Right atrium auricular region (tissue), 2 donors: Measurements from ENCODE around the gene ZC3H12C. TPM values are rescaled to one million over a fixed set of nuclear protein-coding genes. Genes with fewer than 3 reads are reported as not detected.
"Not testable (repeated sequence)": the region's sequence is repeated elsewhere in the genome, so short reads cannot be mapped to it uniquely, and the experiment has no call there.

Experiments used
- DNase-seq: peaks from one replicate; pipeline ENCODE4 v3.0.0-alpha.2; 2019; ENCODE audit warnings: low spot score
- H3K27ac ChIP-seq, 2 donors: fragments of 200-600 bp; sonication (generic); 1 replicate in 1 of 2; 2 replicates in 1 of 2; pipeline ENCODE4 v1.5.1; 2016 to 2019
- H3K27me3 ChIP-seq, 2 donors: fragments of 200-600 bp; sonication (generic); one replicate each; pipeline versions ENCODE4 v1.5.1 to v1.6.0; 2017 to 2019
- H3K36me3 ChIP-seq: fragments of 200-600 bp; sonication (generic); one replicate; pipeline ENCODE4 v1.5.1; 2016
- H3K4me1 ChIP-seq, 2 donors: fragments of 200-600 bp; sonication (generic); one replicate each; pipeline versions ENCODE4 v1.5.1 to v1.6.0; 2017 to 2019
- H3K4me3 ChIP-seq, 2 donors: fragments of 200-600 bp; sonication (generic); 1 replicate in 1 of 2; 2 replicates in 1 of 2; pipeline ENCODE4 v1.5.1; 2017 to 2019; ENCODE audit warnings: mild to moderate bottlenecking in 1 of 2, moderate library complexity in 1 of 2
- H3K9me3 ChIP-seq, 2 donors: fragments of 200-600 bp; sonication (generic); one replicate each; pipeline ENCODE4 v1.5.1; 2019
- CTCF ChIP-seq, 2 donors: fragments of 200-600 bp; sonication (generic); IDR thresholded peaks; one replicate each; pipeline ENCODE4 v1.5.1; 2019; ENCODE audit warnings: antibody characterized with exemption in 2 of 2
- total RNA-seq, 2 donors: library from RNA; depleted of rRNA; stranded (reverse); fragments of >200 nt; gene quantifications; one replicate each; pipeline ENCODE4 v1.1.0, GENCODE V29; 2016

Gene ZC3H12C
- total RNA-seq, 2 donors from 2014 or later, result 12.7 to 14.7 TPM

DNA sequence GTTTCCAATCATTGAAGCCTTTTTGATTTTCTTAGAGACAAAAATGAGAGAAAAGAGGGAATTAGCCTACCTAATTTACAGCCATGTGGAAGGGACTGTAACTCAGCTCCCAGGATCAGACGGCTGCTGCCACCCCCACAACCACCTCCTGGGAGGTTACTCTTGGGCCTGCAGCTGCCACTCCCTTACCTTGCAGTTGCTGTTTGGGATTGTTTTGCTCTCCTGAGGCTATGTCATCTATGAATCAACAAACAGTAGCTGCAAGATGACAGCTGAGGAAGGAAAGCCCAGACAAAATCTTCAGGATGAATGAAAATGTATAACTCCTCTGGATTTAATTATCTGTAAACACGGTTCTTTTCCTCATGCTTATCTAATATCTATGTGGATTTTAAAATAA lies 28.0 kb upstream of the ZC3H12C start:
- H3K9me3 ChIP-seq, result no peaks in the 10 kb centered on the region
- no peaks in the 10 kb centered on the region for H3K27me3 ChIP-seq
- no peak overlapping the region for H3K27ac ChIP-seq
- TF ChIP-seq CTCF (IDR thresholded peaks at IDR 0.05), result no peak
- DNase-seq, result no peak
- peaks cover 0 to 16% of the 10 kb centered on the region in 2 donors for H3K4me1 ChIP-seq
- H3K4me3 ChIP-seq, result no peak overlapping the region
- no peaks in the 10 kb centered on the region for H3K36me3 ChIP-seq

- DNase-seq, H3K27me3 ChIP-seq, H3K36me3 ChIP-seq, H3K9me3 ChIP-seq, H3K4me3 ChIP-seq: not testable (repeated sequence)
- Histone ChIP-seq H3K4me1 (peaks cover 0 to 20% of the 10 kb centered on the region in 2 donors), H3K27ac (peak overlapping the region; percentile 32 to 67)
Observed at GRCh38 chr11:110068001-110068400, 25.2 kb upstream of the ZC3H12C start.

GRCh38 chr11:110069158-110069737 lies 23.9 kb upstream of the ZC3H12C start:
- H3K9me3 ChIP-seq, result no peaks in the 10 kb centered on the region
- TF ChIP-seq CTCF (IDR thresholded peaks at IDR 0.05), result no peak
- H3K27ac ChIP-seq, result peak overlapping the region; percentile 33 to 67
- H3K36me3 ChIP-seq, result no peaks in the 10 kb centered on the region
- H3K27me3 ChIP-seq, result no peaks in the 10 kb centered on the region
- DNase-seq, result no peak
- H3K4me1 ChIP-seq, result peaks cover 0 to 20% of the 10 kb centered on the region in 2 donors
- no peak overlapping the region for H3K4me3 ChIP-seq

- H3K4me3 ChIP-seq, result no peak overlapping the region
- H3K27ac ChIP-seq, result peak overlapping the region in 1 of 2 donors; percentile 67
- no peak for TF ChIP-seq CTCF (IDR thresholded peaks at IDR 0.05)
- no peaks in the 10 kb centered on the region for H3K9me3 ChIP-seq
- H3K4me1 ChIP-seq, result peaks cover 0 to 20% of the 10 kb centered on the region in 2 donors
- DNase-seq, result no peak
- H3K27me3 ChIP-seq, result no peaks in the 10 kb centered on the region
- no peaks in the 10 kb centered on the region for H3K36me3 ChIP-seq
Observed at GRCh38 chr11:110070176-110070575, 23.0 kb upstream of the ZC3H12C start.

GRCh38 chr11:110071197-110071596 lies 22.0 kb upstream of the ZC3H12C start:
- DNase-seq, result no peak
- Histone ChIP-seq H3K4me3 (no peak overlapping the region), H3K27me3 (no peaks in the 10 kb centered on the region), H3K27ac (no peak overlapping the region), H3K36me3 (no peaks in the 10 kb centered on the region), H3K9me3 (no peaks in the 10 kb centered on the region), H3K4me1 (peaks cover 0 to 20% of the 10 kb centered on the region in 2 donors)
- no peak for TF ChIP-seq CTCF (IDR thresholded peaks at IDR 0.05)

DNA sequence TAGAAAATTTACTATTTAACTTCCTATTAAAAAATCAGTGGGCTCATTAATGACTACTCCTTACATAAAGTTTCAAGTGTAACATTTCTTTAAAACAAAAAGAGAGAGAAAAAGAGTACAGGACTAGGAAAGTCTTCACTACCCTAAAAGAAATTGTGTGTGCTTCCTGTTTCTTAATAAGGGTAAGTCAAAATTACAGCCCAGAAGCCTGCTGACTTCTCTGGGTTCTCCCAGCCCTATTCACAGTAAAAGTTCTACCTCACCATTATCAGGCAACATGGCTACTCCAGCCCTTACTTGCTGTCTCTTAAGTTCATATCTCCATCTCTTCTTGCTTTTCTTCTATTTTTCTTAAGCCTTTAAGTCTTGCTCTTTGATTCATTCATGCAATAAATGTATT lies 20.3 kb upstream of the ZC3H12C start:
- TF ChIP-seq CTCF (IDR thresholded peaks at IDR 0.05), result no peak
- no peaks in the 10 kb centered on the region for H3K27me3 ChIP-seq
- peaks cover 0 to 20% of the 10 kb centered on the region in 2 donors for H3K4me1 ChIP-seq
- no peak overlapping the region for H3K4me3 ChIP-seq
- no peak overlapping the region for H3K27ac ChIP-seq
- DNase-seq, result no peak
- H3K36me3 ChIP-seq, result no peaks in the 10 kb centered on the region
- no peaks in the 10 kb centered on the region for H3K9me3 ChIP-seq
